RWPE1 (cell line): ENCODE data around the gene CTR9.

Experiments used
- CTCF ChIA-PET: fragments of 350-600 bp; sonication (Branson Sonifier 250); formaldehyde crosslinking; extraction: SDS; loops from one replicate; lab custom pipeline; 2021; lab: Yijun Ruan, JAX
- POLR2A ChIA-PET: fragments of 400-600 bp; formaldehyde crosslinking; extraction: SDS; loops from one replicate; lab custom pipeline; 2020; ENCODE audit warnings: antibody characterized with exemption; ENCODE audit not compliant: low non-redundant PET; lab: Yijun Ruan, JAX
- DNase-seq: peaks from one replicate; pipeline ENCODE4 v3.0.0; 2012; ENCODE audit warnings: low spot score
- H3K27ac ChIP-seq: fragments of 450-650 bp; 2 replicates; pipeline ENCODE4 v1.5.1; 2017
- TF ChIP-seq, protein P1 (sequence below): fragments of 450-650 bp; conservative IDR thresholded peaks from 2 replicates; pipeline ENCODE4 v1.5.1; 2017; ENCODE audit warnings: low read depth, mild to moderate bottlenecking

Gene CTR9

DNA sequence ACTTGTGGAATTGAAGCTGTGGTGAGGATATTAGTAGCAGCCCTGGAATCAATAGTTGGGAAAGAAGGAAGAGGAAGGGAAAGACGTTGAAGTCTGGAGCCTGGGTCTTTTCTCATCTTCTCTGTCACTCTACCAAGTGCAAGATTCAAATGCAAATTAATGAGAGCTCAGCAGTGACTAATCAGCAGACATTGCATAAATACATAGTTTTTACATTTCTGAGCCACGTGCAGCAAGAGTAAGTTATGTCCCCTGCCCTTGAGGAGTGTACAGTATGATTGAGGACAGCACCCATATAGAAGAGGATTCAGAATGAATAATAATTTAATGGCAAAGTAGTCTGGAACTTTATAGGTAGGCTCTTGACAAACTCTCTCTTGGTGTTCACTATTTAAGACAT, 23.8 kb downstream of the CTR9 start:
- H3K27ac ChIP-seq: no peak overlapping the region
- TF ChIP-seq, protein P1, sequence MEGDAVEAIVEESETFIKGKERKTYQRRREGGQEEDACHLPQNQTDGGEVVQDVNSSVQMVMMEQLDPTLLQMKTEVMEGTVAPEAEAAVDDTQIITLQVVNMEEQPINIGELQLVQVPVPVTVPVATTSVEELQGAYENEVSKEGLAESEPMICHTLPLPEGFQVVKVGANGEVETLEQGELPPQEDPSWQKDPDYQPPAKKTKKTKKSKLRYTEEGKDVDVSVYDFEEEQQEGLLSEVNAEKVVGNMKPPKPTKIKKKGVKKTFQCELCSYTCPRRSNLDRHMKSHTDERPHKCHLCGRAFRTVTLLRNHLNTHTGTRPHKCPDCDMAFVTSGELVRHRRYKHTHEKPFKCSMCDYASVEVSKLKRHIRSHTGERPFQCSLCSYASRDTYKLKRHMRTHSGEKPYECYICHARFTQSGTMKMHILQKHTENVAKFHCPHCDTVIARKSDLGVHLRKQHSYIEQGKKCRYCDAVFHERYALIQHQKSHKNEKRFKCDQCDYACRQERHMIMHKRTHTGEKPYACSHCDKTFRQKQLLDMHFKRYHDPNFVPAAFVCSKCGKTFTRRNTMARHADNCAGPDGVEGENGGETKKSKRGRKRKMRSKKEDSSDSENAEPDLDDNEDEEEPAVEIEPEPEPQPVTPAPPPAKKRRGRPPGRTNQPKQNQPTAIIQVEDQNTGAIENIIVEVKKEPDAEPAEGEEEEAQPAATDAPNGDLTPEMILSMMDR: no peak
- ChIA-PET POLR2A (no interaction called here), CTCF (interaction anchor here (0.7 kb wide), 1 partner anchor 1435 kb away, joined by 4 read pairs; no protein-coding TSS in a partner anchor)
- no peak for DNase-seq

DNA sequence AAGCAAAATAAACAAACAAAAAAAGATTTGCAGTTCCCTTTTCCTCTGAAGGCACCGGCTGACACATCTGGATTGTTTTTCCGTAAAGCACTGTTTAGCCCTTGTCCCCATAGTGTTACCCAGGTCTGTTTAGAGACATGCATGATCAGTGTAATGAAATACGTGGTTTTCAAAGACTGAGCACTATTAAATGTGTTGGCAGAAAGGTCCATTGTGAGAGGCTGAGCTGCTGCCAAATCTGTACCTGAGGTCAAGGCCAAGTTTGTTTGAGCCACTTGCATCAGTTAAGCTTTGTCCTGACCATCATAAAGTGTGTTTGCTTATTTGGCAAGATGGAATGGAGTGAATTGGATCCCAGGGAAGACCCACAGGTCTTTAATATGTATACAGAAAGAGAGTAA, 26.3 kb downstream of the CTR9 start:
- TF ChIP-seq, protein P1: no peak
- no peak for DNase-seq
- CTCF ChIA-PET: interaction anchor here (2.2 kb wide), 1 partner anchor 15 kb away, joined by 9 read pairs; no protein-coding TSS in a partner anchor
- H3K27ac ChIP-seq: no peak overlapping the region
- POLR2A ChIA-PET: no interaction called here

DNA sequence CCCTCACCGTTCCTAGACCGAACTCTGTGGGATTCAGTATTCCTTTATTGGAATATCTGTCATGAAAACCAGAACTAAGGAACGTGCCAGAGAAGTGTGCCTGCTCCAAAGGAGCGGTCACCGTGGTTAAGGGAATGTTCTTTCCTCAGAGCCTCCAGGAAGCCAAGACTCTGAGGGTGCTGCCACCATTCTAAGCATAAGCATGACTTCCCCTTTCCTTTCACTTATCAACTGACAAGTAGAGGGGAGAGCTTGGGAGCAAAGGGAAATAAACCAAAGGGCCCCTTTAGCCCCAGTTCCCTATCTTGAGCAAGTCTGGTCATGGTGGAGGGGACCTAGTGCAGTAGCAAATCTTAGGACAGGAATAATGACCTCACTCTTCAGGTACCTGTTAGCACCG, 26.8 kb downstream of the CTR9 start:
- TF ChIP-seq, protein P1: no peak
- ChIA-PET CTCF (interaction anchor here (2.2 kb wide), 1 partner anchor 15 kb away, joined by 9 read pairs; no protein-coding TSS in a partner anchor), POLR2A (no interaction called here)
- no peak overlapping the region for H3K27ac ChIP-seq
- DNase-seq: no peak

DNA sequence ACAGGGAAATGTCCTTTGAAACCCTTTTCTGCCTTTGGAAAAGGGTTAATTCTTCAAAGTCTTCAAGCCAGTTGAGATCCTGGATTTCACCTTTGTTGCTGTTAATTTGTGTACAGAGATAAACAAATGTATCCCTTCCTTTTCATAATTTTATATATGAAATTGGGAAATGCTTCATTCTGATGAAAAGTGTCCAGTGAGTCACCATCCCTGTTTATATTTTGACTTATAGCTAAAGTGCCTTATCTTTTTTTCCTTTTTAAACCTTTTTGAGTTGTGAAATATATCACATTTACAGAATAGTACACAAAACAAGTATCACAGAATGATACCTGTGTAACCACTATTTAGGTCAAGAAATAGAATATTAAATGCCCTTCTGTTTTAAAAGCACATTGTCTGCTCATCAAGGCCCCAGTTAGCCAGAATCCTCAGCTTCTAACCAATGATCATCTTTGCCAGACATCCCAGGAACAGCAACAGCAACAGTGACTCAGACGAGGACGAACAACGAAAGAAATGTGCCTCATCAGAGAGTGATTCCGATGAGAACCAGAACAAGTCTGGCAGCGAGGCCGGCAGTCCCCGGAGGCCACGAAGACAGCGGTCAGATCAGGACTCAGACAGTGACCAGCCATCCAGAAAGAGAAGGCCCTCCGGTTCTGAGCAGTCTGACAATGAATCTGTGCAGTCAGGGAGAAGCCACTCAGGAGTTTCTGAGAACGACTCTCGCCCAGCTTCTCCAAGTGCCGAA, 27.3 kb downstream of the CTR9 start:
- TF ChIP-seq, protein P1: no peak
- ChIA-PET CTCF (no interaction called here), POLR2A (no interaction called here)
- no peak overlapping the region for H3K27ac ChIP-seq
- no peak for DNase-seq

DNA sequence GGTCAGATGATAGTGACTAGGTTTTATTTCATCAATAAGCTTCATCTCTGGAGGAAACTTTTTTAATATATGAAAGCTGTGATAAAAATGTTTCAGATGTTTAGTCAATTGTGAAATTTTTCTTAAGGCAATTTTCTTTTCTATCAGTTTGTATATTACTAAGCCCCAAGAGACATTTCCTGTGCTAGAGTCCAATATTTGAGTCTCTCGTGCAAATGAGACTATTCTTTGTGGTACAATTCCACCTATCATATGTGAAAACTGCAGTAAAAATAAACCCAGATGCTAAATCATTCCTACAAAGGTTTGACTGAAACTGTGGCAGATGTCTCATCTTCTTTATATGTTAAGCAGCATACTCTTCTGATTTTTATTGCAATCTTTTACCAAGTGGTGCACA, 28.0 kb downstream of the CTR9 start:
- POLR2A ChIA-PET: no interaction called here
- DNase-seq: no peak
- no peak overlapping the region for H3K27ac ChIP-seq
- CTCF ChIA-PET: no interaction called here
- TF ChIP-seq, protein P1: no peak

DNA sequence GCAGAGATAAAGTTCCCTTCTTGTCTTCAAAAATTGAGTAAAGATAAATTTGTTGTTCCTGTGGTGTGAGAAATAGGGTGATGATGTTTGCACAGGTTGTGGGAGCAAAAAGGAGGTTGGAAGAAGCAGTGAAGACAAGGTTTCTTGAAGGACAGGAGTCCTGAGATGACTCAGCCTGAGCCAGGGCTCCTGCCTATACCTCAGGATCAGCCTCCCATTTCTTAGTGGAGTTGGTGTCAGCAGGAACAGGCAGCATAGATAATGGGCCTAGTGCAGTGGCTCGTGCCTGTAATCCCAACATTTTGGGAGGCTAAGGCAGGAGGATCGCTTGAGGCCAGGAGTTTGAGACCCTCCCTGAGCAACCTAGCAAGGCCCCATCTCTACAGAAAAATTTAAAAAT, 29.0 kb downstream of the CTR9 start:
- TF ChIP-seq, protein P1: no peak
- POLR2A ChIA-PET: no interaction called here
- no peak overlapping the region for H3K27ac ChIP-seq
- CTCF ChIA-PET: interaction anchor here (0.6 to 1.4 kb wide), 2 partner anchors 11 to 352 kb away, joined by 4 to 7 read pairs; no protein-coding TSS in a partner anchor
- no peak for DNase-seq
